GM10266 (cell line): Measurements from ENCODE around the gene ADAM10.

Source experiments
- DNase-seq: peaks from one replicate; pipeline ENCODE4 v3.0.0; 2012; ENCODE audit errors: extremely low spot score
- TF ChIP-seq, protein P1 (sequence below): IDR thresholded peaks from 2 replicates; pipeline ENCODE4 v1.5.1; 2012; ENCODE audit warnings: mild to moderate bottlenecking, low read depth; ENCODE audit not compliant: control insufficient read depth, insufficient read depth; ENCODE audit errors: missing control alignments

The ADAM10 gene

DNA sequence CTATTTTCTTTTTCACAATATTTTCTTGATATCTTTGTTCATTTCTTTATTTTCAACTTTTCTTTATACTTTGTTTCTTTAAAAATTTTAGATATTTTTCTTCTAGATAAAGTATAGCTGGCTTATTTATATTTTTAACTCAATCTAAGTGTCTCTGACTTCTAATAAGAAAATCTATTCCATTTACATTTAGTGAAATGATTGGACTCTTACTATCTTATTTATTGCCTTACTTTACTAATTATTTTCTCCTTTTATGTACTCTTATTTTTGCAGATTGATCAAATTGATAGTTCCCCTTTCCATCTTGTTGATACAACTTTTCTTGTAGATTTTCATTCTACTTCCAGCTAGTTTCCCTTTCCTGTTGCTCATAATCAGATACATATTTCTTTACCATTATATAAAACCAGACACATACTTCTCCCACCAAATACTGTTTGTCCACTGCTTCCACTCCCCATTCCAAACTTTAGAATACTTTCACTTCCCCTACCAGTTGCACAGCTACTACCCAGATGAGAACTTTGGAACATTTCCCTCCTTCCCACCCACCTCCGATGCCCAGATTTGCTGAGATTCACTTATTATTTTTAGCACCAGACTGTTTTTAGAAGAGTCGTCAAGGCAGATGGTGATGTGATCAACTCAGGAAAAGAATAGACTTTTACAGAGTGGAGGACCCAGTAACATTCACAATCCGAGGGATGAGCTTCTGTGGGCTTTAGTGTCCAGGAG is 166.2 kb downstream of the ADAM10 start:
- no peak for DNase-seq
- TF ChIP-seq, protein P1, sequence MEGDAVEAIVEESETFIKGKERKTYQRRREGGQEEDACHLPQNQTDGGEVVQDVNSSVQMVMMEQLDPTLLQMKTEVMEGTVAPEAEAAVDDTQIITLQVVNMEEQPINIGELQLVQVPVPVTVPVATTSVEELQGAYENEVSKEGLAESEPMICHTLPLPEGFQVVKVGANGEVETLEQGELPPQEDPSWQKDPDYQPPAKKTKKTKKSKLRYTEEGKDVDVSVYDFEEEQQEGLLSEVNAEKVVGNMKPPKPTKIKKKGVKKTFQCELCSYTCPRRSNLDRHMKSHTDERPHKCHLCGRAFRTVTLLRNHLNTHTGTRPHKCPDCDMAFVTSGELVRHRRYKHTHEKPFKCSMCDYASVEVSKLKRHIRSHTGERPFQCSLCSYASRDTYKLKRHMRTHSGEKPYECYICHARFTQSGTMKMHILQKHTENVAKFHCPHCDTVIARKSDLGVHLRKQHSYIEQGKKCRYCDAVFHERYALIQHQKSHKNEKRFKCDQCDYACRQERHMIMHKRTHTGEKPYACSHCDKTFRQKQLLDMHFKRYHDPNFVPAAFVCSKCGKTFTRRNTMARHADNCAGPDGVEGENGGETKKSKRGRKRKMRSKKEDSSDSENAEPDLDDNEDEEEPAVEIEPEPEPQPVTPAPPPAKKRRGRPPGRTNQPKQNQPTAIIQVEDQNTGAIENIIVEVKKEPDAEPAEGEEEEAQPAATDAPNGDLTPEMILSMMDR = no peak

DNA sequence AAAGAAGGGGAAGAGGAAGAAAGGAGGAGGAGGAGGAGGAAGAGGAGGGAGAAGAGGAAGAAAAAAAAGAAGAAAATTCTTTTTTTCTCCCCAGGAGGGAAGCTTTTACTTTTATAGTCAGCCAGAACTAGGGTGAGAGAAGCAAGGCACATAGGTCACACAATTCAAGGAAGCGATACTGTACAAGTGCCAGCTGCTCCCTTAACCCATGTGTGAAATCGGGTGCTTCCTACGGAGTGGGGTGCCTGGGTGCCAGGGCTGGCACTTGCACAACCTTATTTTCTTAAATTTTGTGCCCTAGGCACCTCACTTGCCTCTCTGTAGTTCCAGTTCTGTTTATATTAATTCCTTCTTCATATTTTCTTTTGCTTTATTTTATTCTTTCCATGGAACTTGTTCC is 167.3 kb downstream of the ADAM10 start:
- DNase-seq = no peak

DNA sequence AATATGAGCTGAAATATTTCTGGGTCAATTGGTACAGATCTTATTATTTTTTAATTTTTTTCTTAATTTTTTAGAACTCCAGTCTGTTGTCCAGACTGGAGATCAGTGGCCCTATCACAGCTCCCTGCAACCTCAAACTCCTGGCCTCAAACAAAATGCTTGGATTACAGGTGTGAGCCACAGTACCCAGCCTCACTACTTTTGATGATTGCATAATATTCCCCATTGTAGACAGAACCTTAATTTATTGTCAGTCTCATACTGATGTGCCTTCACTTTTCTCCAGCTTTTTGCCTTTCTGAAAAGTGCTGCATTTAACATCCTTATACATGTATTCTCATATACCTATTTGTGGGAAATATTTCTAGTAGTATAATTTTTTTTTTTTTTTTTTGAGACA is 172.8 kb downstream of the ADAM10 start:
- TF ChIP-seq, protein P1 = no peak
- DNase-seq = no peak

More for the DNA sequence above, 167.3 kb downstream of the ADAM10 start:
- TF ChIP-seq, protein P1 = no peak

DNA sequence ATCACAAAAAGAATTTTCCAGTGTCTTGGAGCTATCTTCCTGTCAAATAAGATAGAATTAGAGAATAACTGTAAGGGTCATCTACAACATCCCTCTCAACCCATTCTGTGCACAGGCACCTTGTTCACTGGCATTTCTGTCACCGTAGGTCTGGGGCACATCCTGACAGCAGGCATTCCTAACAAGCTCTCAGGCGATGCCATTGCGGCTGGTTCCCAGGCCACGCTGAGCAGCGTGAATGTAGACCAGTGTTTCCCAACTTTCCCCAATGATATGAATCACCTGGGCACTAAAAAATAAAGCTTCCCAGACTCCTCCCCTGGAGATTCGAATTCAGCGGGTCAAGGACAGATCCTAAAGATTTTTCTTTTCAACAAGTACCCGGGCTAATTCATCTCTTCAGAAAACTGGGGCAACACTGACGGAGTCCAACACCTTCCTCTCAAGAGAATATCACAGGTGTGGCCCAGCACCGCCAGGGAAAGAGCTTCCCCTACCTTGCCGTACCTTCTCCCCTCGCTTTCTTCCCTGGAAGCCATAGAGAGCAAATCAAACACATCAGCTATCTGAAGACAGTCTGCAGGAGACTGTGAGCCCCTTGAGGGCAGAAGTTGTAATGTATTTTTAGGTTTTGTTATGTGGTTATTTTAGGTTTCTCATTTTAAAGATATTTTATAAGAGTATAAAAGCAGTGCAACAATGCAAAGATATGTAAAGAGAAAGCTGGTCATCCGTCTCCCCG is 174.3 kb downstream of the ADAM10 start:
- DNase-seq = no peak

DNA sequence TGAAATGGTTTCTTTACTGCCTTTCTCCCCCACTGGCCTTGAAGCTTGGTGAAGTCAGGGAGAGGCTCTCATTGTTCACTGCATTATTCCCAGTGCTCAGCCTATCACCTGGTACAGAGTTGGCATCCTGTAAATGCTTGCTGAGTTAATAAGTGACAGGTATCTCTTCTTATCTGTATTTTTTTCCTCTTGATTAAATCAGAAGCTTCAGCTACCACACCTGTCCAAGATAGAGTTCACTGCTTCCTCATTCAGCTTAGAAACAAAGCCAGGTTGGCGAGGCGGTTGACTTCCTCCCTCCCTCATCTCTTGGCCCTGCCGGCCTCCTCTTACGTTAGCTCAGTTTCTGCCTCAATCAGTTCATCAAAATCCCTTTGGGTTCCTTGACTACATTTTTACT is 174.9 kb downstream of the ADAM10 start:
- TF ChIP-seq, protein P1 = no peak
- no peak for DNase-seq

More for the DNA sequence above, 174.3 kb downstream of the ADAM10 start:
- TF ChIP-seq, protein P1 = no peak

DNA sequence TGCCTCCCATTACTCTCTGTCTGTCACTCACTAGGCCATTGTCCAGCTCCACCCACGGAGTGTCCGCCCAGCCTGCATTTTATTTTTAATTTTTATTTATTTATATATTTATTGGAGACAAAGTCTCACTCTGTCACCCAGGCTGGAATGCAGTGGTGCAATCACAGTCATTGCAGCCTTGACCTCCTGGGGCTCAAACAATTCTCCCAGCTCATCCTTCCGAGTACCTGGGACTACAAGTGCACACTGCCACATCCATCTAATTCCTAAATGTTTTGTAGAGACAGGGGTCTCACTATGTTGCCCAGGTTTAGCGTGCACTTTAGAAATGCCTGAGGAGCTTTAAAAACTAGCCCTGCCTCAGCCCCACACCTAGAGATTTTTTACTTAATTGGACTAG is 176.2 kb downstream of the ADAM10 start:
- TF ChIP-seq, protein P1 = no peak
- no peak for DNase-seq

DNA sequence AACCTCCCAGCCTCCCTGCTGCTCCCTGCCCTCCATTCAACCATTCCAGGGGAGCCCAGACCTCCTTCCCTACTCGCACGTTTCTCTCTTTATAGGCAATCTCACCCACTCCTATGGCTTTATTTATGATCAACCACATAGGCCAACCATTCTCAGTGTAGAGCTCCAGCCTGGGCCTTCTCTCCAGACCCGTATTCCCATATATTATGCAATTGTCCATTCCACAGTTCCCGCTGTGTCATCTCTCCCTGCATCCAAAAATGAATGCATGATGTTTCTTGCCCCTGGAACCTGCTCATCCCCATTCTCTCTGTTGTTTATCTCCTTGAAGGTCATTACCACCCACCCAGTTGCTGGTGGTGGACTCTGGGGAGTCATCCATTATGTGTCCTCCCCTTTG is 177.0 kb downstream of the ADAM10 start:
- TF ChIP-seq, protein P1 = no peak
- DNase-seq = no peak
